ENCODE measurements around the gene GIPC3. TPM values are rescaled to one million over a fixed set of nuclear protein-coding genes. Genes with fewer than 3 reads are reported as not detected.

Gene GIPC3
- total RNA-seq, 3 donors from 2014 or later (not counting 1 experiment from before 2014, with no cell fraction given): 0.28 to 0.66 (median 0.56) TPM

GRCh38 chr19:3638208-3639193 lies 53.2 kb downstream of the GIPC3 start:
- intact Hi-C loops (cut with micrococcal nuclease): no loop called here
- no peaks in the 10 kb centered on the region for H3K9me3 ChIP-seq (ENCODE audit: control insufficient read depth, insufficient read depth, low read length)
- H3K9me3 Mint-ChIP-seq: no peaks in the 10 kb centered on the region

GRCh38 chr19:3639479-3639878 lies 54.2 kb downstream of the GIPC3 start:
- no peaks in the 10 kb centered on the region for H3K9me3 Mint-ChIP-seq
- no peak overlapping the region for H3K4me3 ChIP-seq (ENCODE audit: low read length)
- no peaks in the 10 kb centered on the region for H3K9me3 ChIP-seq (ENCODE audit: control insufficient read depth, insufficient read depth, low read length)
- no peak overlapping the region for H3K4me3 Mint-ChIP-seq
- no peak for ATAC-seq
- WGBS (ENCODE audit: insufficient coverage): 99% methylated on average over 13 of the region's 13 CpGs
- no peak for TF ChIP-seq CTCF (IDR thresholded peaks at IDR 0.05)
- peaks cover 16% of the 10 kb centered on the region for H3K36me3 ChIP-seq (ENCODE audit: control insufficient read depth, insufficient read depth, low read length)
- no peak overlapping the region for H3K27ac ChIP-seq (ENCODE audit: low read length)
- intact Hi-C loops (cut with micrococcal nuclease): no loop called here
- no peaks in the 10 kb centered on the region for H3K4me1 ChIP-seq (ENCODE audit: control insufficient read depth, insufficient read depth, low read length)
- H3K36me3 Mint-ChIP-seq: no peaks in the 10 kb centered on the region
- DNase-seq: no peak
- no peaks in the 10 kb centered on the region for H3K27me3 ChIP-seq (ENCODE audit: control insufficient read depth, insufficient read depth, low read length)
- peaks cover 0 to 3% of the 10 kb centered on the region in 2 donors for H3K4me1 Mint-ChIP-seq
- peak overlapping the region in 1 of 2 donors; percentile 64 for H3K27ac Mint-ChIP-seq
- H3K27me3 Mint-ChIP-seq (ENCODE audit: low read depth in 2 of 2): no peaks in the 10 kb centered on the region

More at GRCh38 chr19:3638208-3639193, 53.2 kb downstream of the GIPC3 start:
- Histone ChIP-seq H3K27me3 (ENCODE audit: control insufficient read depth, insufficient read depth, low read length) (no peaks in the 10 kb centered on the region), H3K27ac (ENCODE audit: low read length) (no peak overlapping the region), H3K4me3 (ENCODE audit: low read length) (no peak overlapping the region), H3K36me3 (ENCODE audit: control insufficient read depth, insufficient read depth, low read length) (peaks cover 16% of the 10 kb centered on the region), H3K4me1 (ENCODE audit: control insufficient read depth, insufficient read depth, low read length) (no peaks in the 10 kb centered on the region)
- DNase-seq (no peak), ATAC-seq (no peak)
- peaks cover 0 to 6% of the 10 kb centered on the region in 2 donors for H3K4me1 Mint-ChIP-seq
- no peaks in the 10 kb centered on the region for H3K36me3 Mint-ChIP-seq
- H3K27ac Mint-ChIP-seq: no peak overlapping the region
- no peak for TF ChIP-seq CTCF (IDR thresholded peaks at IDR 0.05)
- H3K27me3 Mint-ChIP-seq (ENCODE audit: low read depth in 2 of 2): no peaks in the 10 kb centered on the region
- WGBS (ENCODE audit: insufficient coverage): 94% methylated on average over 55 of the region's 55 CpGs
- H3K4me3 Mint-ChIP-seq: no peak overlapping the region

- DNase-seq (no peak), ATAC-seq (no peak)
- no peaks in the 10 kb centered on the region for H3K9me3 ChIP-seq (ENCODE audit: control insufficient read depth, insufficient read depth, low read length)
- H3K27me3 ChIP-seq (ENCODE audit: control insufficient read depth, insufficient read depth, low read length): no peaks in the 10 kb centered on the region
- no peak overlapping the region for H3K4me3 Mint-ChIP-seq
- no peaks in the 10 kb centered on the region for H3K4me1 ChIP-seq (ENCODE audit: control insufficient read depth, insufficient read depth, low read length)
- H3K4me1 Mint-ChIP-seq: no peaks in the 10 kb centered on the region
- H3K27ac ChIP-seq (ENCODE audit: low read length): no peak overlapping the region
- no peak for TF ChIP-seq CTCF (IDR thresholded peaks at IDR 0.05)
- H3K27ac Mint-ChIP-seq: no peak overlapping the region
- peaks cover 26% of the 10 kb centered on the region for H3K36me3 ChIP-seq (ENCODE audit: control insufficient read depth, insufficient read depth, low read length)
- H3K36me3 Mint-ChIP-seq: no peaks in the 10 kb centered on the region
- H3K9me3 Mint-ChIP-seq: no peaks in the 10 kb centered on the region
- H3K4me3 ChIP-seq (ENCODE audit: low read length): no peak overlapping the region
- no peaks in the 10 kb centered on the region for H3K27me3 Mint-ChIP-seq (ENCODE audit: low read depth in 2 of 2)
- intact Hi-C loops (cut with micrococcal nuclease): no loop called here
- WGBS (ENCODE audit: insufficient coverage): 95% methylated on average over 28 of the region's 28 CpGs
Observed at GRCh38 chr19:3641515-3642269, 56.4 kb downstream of the GIPC3 start.
